22Rv1 (cell line): Measurements from ENCODE around the gene TSPAN4.

ENCODE experiments used
- H3K27ac ChIP-seq: fragments of 450-650 bp; 2 replicates; pipeline ENCODE4 v1.5.1; 2017
- ZFX ChIP-seq: fragments of 450-650 bp; IDR thresholded peaks from 2 replicates; pipeline ENCODE4 v1.6.1; 2017; ENCODE audit warnings: antibody characterized with exemption, borderline replicate concordance
- TF ChIP-seq, protein P1 (sequence below): fragments of 450-650 bp; IDR thresholded peaks from 2 replicates; pipeline ENCODE4 v1.5.1; 2017; ENCODE audit warnings: mild to moderate bottlenecking

The TSPAN4 gene

GRCh38 chr11:827146-827896 lies 15.3 kb upstream of the TSPAN4 start:
- H3K27ac ChIP-seq: peak overlapping the region; percentile 96
- TF ChIP-seq ZFX: no peak
- TF ChIP-seq, protein P1, sequence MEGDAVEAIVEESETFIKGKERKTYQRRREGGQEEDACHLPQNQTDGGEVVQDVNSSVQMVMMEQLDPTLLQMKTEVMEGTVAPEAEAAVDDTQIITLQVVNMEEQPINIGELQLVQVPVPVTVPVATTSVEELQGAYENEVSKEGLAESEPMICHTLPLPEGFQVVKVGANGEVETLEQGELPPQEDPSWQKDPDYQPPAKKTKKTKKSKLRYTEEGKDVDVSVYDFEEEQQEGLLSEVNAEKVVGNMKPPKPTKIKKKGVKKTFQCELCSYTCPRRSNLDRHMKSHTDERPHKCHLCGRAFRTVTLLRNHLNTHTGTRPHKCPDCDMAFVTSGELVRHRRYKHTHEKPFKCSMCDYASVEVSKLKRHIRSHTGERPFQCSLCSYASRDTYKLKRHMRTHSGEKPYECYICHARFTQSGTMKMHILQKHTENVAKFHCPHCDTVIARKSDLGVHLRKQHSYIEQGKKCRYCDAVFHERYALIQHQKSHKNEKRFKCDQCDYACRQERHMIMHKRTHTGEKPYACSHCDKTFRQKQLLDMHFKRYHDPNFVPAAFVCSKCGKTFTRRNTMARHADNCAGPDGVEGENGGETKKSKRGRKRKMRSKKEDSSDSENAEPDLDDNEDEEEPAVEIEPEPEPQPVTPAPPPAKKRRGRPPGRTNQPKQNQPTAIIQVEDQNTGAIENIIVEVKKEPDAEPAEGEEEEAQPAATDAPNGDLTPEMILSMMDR: no peak

DNA sequence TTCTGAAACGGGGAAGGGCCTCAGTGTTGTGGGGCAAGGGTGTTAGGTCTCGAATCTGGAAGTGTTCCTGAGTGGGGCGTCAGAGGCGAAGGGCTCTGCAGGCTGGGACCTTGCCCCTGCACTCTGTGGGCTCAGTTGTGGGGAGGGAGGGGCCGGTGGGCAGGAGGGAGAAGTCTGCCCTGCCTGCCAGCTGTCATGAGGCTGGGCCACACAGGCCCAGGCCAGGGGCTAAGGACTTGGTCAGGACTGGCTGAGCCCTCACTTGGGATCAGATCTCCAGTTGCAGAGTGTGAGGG lies 14.8 kb upstream of the TSPAN4 start, which contains the start of gene CRACR2B:
Gene CRACR2B, plus strand, starts transcription at position 23 of the 296 bp plus-strand sequence. CDS start 689 bp downstream, outside the sequence.
- TF ChIP-seq ZFX: no peak
- peak within 1 kb of the TSS; percentile 96 for H3K27ac ChIP-seq

GRCh38 chr11:828506-829175 lies 14.0 kb upstream of the TSPAN4 start:
- peak overlapping the region; percentile 96 for H3K27ac ChIP-seq
- TF ChIP-seq ZFX: no peak
- TF ChIP-seq, protein P1: no peak

DNA sequence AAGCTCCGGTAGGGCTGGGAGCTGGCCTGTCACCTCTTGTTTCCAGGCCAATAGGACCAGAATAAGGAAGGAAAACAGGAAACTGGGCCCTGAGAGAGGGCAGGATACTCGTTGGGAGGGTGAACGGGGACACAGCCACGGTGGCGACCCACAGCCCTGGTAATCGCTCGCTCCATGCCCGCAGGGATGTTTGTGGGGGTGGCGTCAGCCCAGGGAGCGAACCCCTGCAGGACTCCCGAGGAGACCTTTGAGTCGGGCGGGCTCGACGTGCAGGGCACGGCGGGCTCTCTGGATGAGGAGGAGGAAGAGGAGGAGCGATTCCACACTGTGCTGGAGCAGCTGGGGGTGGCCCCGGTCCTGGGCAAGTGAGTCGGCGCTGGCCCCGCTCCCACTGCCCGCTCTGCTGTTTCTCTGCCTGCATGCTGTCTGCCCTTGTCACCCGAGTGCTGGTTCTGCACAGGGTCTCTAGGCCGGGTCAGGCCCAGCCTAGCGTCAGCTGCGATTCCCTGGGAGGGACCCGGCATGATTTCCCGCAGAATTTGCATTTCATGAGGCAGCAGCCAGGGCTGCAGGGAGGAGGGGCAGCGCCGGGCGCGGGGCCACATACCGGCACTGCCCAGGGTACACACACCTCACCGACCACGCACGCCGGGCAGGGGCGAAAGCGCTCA lies 13.3 kb upstream of the TSPAN4 start:
- TF ChIP-seq, protein P1: no peak
- no peak for TF ChIP-seq ZFX
- H3K27ac ChIP-seq: peak overlapping the region; percentile 96

GRCh38 chr11:829847-830294 lies 12.8 kb upstream of the TSPAN4 start:
- TF ChIP-seq, protein P1: no peak
- no peak for TF ChIP-seq ZFX

DNA sequence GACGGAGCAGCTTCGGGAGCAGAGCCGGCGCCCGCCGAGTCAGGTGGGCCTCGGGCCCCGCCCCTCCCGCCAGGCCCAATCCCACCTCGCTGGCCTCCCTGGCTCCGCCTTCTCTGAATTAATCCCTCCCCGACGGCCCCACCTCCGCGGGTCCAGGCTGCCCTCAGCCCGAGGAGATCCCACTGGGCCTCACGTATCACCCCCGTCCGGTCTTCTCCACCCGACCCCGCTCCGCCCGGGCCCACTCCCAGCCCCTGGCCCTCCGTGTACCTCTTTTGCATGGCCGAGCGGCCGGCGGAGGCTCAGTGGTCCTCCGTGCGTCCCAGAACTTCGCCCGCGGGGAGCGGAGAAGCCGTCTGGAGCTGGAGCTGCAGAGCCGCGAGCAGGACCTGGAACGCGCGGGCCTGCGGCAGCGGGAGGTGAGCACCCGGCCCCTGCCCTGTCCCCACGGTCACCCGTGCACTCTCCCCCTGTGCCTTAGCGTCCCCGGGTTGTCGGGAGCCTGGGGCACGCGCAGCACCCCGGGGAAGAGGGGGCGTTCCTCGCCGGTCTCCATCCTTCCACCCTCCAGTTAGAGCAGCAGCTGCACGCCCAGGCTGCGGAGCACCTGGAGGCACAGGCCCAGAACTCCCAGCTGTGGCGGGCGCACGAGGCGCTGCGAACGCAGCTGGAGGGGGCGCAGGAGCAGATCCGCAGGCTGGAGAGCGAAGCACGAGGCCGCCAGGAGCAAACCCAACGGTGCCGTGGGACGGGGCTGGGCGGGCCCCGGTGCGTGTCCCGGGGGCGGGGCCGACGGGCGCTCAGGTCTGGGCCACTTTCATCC lies 12.1 kb upstream of the TSPAN4 start:
- TF ChIP-seq, protein P1: no peak
- TF ChIP-seq ZFX: no peak
- H3K27ac ChIP-seq: peak overlapping the region; percentile 96

More at GRCh38 chr11:829847-830294, 12.8 kb upstream of the TSPAN4 start:
- peak overlapping the region; percentile 96 for H3K27ac ChIP-seq
